WTC11 (cell line): ENCODE measurements around the gene RPL7L1. TPM values are rescaled to one million over a fixed set of nuclear protein-coding genes. Genes with fewer than 3 reads are reported as not detected.

Source experiments
- ATAC-seq: fragments of 200-7000 bp; cut with Tn5 transposase; 2 replicates; pipeline ENCODE4 v1.10.0; 2021; ENCODE audit warnings: mild to moderate bottlenecking, moderate library complexity
- CTCF ChIA-PET: fragments of 300-600 bp; sonication (Branson Sonifier 250); formaldehyde crosslinking; loops from one replicate; lab custom pipeline; 2021; ENCODE audit warnings: antibody characterized with exemption; lab: Charles Lee
- POLR2A ChIA-PET: fragments of 350-600 bp; sonication (Branson Sonifier 250); formaldehyde crosslinking; loops from one replicate; lab custom pipeline; 2021; ENCODE audit warnings: antibody characterized with exemption; lab: Charles Lee
- DNase-seq: peaks from one replicate; pipeline ENCODE4 v3.0.0; 2021; ENCODE audit warnings: low spot score
- H3K27ac Mint-ChIP-seq: 2 replicates; pipeline ENCODE4 v1.8.0; 2021; ENCODE audit warnings: mixed read lengths
- H3K27me3 Mint-ChIP-seq: 2 replicates; pipeline ENCODE4 v1.8.0; 2021; ENCODE audit warnings: low read depth, mild to moderate bottlenecking, moderate library complexity, mixed read lengths
- H3K36me3 Mint-ChIP-seq: 2 replicates; pipeline ENCODE4 v1.8.0; 2021; ENCODE audit warnings: mixed read lengths
- H3K4me1 Mint-ChIP-seq: 2 replicates; pipeline ENCODE4 v1.8.0; 2022; ENCODE audit warnings: mixed read lengths
- H3K4me3 Mint-ChIP-seq: 2 replicates; pipeline ENCODE4 v1.8.0; 2021; ENCODE audit warnings: mild to moderate bottlenecking, moderate library complexity, mixed read lengths
- H3K9me3 Mint-ChIP-seq: 2 replicates; pipeline ENCODE4 v1.8.0; 2021; ENCODE audit warnings: mixed read lengths
- AFF4 ChIP-seq: sonication (generic); formaldehyde crosslinking; IDR thresholded peaks from 2 replicates; pipeline ENCODE4 v1.8.1; 2023; ENCODE audit warnings: mild to moderate bottlenecking, missing genetic modification reagents, borderline replicate concordance
- CBFB ChIP-seq: sonication (generic); formaldehyde crosslinking; IDR thresholded peaks from 2 replicates; pipeline ENCODE4 v1.8.1; 2022; ENCODE audit warnings: mild to moderate bottlenecking, low read depth, missing genetic modification reagents
- CTCF ChIP-seq: fragments of 200-600 bp; IDR thresholded peaks from 2 replicates; pipeline ENCODE4 v1.8.0; 2022; ENCODE audit warnings: antibody characterized with exemption
- ETV6 ChIP-seq: sonication (generic); formaldehyde crosslinking; IDR thresholded peaks from 2 replicates; pipeline ENCODE4 v1.8.1; 2022; ENCODE audit warnings: mild to moderate bottlenecking, missing genetic modification reagents
- FOXP1 ChIP-seq: sonication (generic); formaldehyde crosslinking; IDR thresholded peaks from 2 replicates; pipeline ENCODE4 v1.8.0; 2022; ENCODE audit warnings: missing genetic modification reagents, mild to moderate bottlenecking, moderate library complexity, borderline replicate concordance
- HMGA2 ChIP-seq: fragments of 250-450 bp; sonication (Bioruptor Pico); IDR thresholded peaks from 2 replicates; pipeline ENCODE4 v1.4.0; 2021; ENCODE audit warnings: mild to moderate bottlenecking, moderate library complexity
- HMGXB4 ChIP-seq: sonication (generic); formaldehyde crosslinking; IDR thresholded peaks from 2 replicates; pipeline ENCODE4 v1.8.1; 2023; ENCODE audit warnings: mild to moderate bottlenecking, moderate library complexity, missing genetic modification reagents
- IRF1 ChIP-seq: sonication (generic); formaldehyde crosslinking; IDR thresholded peaks from 2 replicates; pipeline ENCODE4 v1.8.0; 2023; ENCODE audit warnings: missing genetic modification reagents
- KAT7 ChIP-seq: sonication (generic); formaldehyde crosslinking; IDR thresholded peaks from 2 replicates; pipeline ENCODE4 v1.8.1; 2023; ENCODE audit warnings: missing genetic modification reagents, mild to moderate bottlenecking, borderline replicate concordance
- NFE2L1 ChIP-seq: sonication (generic); formaldehyde crosslinking; IDR thresholded peaks from 2 replicates; pipeline ENCODE4 v1.8.1; 2023; ENCODE audit warnings: missing genetic modification reagents
- NR2C2 ChIP-seq: sonication (generic); formaldehyde crosslinking; IDR thresholded peaks from 2 replicates; pipeline ENCODE4 v1.8.0; 2022; ENCODE audit warnings: mild to moderate bottlenecking, missing genetic modification reagents
- USF2 ChIP-seq: sonication (generic); formaldehyde crosslinking; IDR thresholded peaks from 2 replicates; pipeline ENCODE4 v1.8.1; 2023; ENCODE audit warnings: mild to moderate bottlenecking, missing genetic modification reagents, moderate library complexity
- ZNF232 ChIP-seq: sonication (generic); formaldehyde crosslinking; IDR thresholded peaks from 2 replicates; pipeline ENCODE4 v1.8.0; 2022; ENCODE audit warnings: mild to moderate bottlenecking, missing genetic modification reagents
- ZNF396 ChIP-seq: fragments of 250-450 bp; sonication (Bioruptor Pico); IDR thresholded peaks from 2 replicates; pipeline ENCODE4 v1.8.0; 2021; ENCODE audit warnings: mild to moderate bottlenecking, moderate library complexity, borderline replicate concordance
- ZNF416 ChIP-seq: fragments of 250-450 bp; sonication (Bioruptor Pico); IDR thresholded peaks from 2 replicates; pipeline ENCODE4 v1.9.0; 2021; ENCODE audit warnings: mild to moderate bottlenecking, inconsistent platforms
- ZNF671 ChIP-seq: fragments of 250-450 bp; sonication (Bioruptor Pico); IDR thresholded peaks from 2 replicates; pipeline ENCODE4 v1.8.0; 2021; ENCODE audit warnings: mild to moderate bottlenecking
- total RNA-seq: library from RNA; stranded (reverse); gene quantifications from 3 replicates; pipeline ENCODE4 v1.2.3, GENCODE V29; 2021
- TF ChIP-seq, protein P1 (sequence below): fragments of 250-450 bp; sonication (Bioruptor Pico); IDR thresholded peaks from 2 replicates; pipeline ENCODE4 v1.9.0; 2021; ENCODE audit warnings: mild to moderate bottlenecking
- TF ChIP-seq, protein P2 (sequence below): sonication (generic); formaldehyde crosslinking; IDR thresholded peaks from 2 replicates; pipeline ENCODE4 v1.8.0; 2023; ENCODE audit warnings: missing genetic modification reagents, mild to moderate bottlenecking, borderline replicate concordance
- TF ChIP-seq, protein P3 (sequence below): sonication (generic); formaldehyde crosslinking; IDR thresholded peaks from 2 replicates; pipeline ENCODE4 v1.8.0; 2022; ENCODE audit warnings: mild to moderate bottlenecking, missing genetic modification reagents

RPL7L1 gene
- total RNA-seq, 1 experiment from 2014 or later, result 107 TPM

GRCh38 chr6:42923666-42924065 is 44.2 kb downstream of the RPL7L1 start:
- CTCF ChIA-PET, result no interaction called here
- H3K27me3 Mint-ChIP-seq, result no peaks in the 10 kb centered on the region
- no peak for DNase-seq
- H3K36me3 Mint-ChIP-seq, result no peaks in the 10 kb centered on the region
- peaks cover 11% of the 10 kb centered on the region for H3K4me1 Mint-ChIP-seq
- TF ChIP-seq CTCF, result no peak
- TF ChIP-seq, protein P1, sequence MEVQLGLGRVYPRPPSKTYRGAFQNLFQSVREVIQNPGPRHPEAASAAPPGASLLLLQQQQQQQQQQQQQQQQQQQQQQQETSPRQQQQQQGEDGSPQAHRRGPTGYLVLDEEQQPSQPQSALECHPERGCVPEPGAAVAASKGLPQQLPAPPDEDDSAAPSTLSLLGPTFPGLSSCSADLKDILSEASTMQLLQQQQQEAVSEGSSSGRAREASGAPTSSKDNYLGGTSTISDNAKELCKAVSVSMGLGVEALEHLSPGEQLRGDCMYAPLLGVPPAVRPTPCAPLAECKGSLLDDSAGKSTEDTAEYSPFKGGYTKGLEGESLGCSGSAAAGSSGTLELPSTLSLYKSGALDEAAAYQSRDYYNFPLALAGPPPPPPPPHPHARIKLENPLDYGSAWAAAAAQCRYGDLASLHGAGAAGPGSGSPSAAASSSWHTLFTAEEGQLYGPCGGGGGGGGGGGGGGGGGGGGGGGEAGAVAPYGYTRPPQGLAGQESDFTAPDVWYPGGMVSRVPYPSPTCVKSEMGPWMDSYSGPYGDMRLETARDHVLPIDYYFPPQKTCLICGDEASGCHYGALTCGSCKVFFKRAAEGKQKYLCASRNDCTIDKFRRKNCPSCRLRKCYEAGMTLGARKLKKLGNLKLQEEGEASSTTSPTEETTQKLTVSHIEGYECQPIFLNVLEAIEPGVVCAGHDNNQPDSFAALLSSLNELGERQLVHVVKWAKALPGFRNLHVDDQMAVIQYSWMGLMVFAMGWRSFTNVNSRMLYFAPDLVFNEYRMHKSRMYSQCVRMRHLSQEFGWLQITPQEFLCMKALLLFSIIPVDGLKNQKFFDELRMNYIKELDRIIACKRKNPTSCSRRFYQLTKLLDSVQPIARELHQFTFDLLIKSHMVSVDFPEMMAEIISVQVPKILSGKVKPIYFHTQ (CRISPR knock-in tag), result no peak
- no peak for TF ChIP-seq HMGA2 (CRISPR knock-in tag)
- no peak for TF ChIP-seq IRF1 (CRISPR knock-in tag)
- no peak for TF ChIP-seq ZNF396
- no peak for TF ChIP-seq USF2 (CRISPR knock-in tag)
- no peak for TF ChIP-seq NR2C2
- no peak for TF ChIP-seq HMGXB4
- no peak for TF ChIP-seq ZNF416
- TF ChIP-seq, protein P2, sequence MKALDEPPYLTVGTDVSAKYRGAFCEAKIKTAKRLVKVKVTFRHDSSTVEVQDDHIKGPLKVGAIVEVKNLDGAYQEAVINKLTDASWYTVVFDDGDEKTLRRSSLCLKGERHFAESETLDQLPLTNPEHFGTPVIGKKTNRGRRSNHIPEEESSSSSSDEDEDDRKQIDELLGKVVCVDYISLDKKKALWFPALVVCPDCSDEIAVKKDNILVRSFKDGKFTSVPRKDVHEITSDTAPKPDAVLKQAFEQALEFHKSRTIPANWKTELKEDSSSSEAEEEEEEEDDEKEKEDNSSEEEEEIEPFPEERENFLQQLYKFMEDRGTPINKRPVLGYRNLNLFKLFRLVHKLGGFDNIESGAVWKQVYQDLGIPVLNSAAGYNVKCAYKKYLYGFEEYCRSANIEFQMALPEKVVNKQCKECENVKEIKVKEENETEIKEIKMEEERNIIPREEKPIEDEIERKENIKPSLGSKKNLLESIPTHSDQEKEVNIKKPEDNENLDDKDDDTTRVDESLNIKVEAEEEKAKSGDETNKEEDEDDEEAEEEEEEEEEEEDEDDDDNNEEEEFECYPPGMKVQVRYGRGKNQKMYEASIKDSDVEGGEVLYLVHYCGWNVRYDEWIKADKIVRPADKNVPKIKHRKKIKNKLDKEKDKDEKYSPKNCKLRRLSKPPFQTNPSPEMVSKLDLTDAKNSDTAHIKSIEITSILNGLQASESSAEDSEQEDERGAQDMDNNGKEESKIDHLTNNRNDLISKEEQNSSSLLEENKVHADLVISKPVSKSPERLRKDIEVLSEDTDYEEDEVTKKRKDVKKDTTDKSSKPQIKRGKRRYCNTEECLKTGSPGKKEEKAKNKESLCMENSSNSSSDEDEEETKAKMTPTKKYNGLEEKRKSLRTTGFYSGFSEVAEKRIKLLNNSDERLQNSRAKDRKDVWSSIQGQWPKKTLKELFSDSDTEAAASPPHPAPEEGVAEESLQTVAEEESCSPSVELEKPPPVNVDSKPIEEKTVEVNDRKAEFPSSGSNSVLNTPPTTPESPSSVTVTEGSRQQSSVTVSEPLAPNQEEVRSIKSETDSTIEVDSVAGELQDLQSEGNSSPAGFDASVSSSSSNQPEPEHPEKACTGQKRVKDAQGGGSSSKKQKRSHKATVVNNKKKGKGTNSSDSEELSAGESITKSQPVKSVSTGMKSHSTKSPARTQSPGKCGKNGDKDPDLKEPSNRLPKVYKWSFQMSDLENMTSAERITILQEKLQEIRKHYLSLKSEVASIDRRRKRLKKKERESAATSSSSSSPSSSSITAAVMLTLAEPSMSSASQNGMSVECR (CRISPR knock-in tag), result no peak
- no peak for TF ChIP-seq ZNF232
- no peak for TF ChIP-seq AFF4
- TF ChIP-seq FOXP1 (CRISPR knock-in tag), result no peak
- no peak for TF ChIP-seq ETV6 (CRISPR knock-in tag)
- no peak for TF ChIP-seq KAT7 (CRISPR knock-in tag)
- TF ChIP-seq, protein P3, sequence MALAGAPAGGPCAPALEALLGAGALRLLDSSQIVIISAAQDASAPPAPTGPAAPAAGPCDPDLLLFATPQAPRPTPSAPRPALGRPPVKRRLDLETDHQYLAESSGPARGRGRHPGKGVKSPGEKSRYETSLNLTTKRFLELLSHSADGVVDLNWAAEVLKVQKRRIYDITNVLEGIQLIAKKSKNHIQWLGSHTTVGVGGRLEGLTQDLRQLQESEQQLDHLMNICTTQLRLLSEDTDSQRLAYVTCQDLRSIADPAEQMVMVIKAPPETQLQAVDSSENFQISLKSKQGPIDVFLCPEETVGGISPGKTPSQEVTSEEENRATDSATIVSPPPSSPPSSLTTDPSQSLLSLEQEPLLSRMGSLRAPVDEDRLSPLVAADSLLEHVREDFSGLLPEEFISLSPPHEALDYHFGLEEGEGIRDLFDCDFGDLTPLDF (CRISPR knock-in tag), result no peak
- TF ChIP-seq NFE2L1 (CRISPR knock-in tag), result no peak
- TF ChIP-seq ZNF671 (CRISPR knock-in tag), result no peak
- no peak for TF ChIP-seq CBFB (CRISPR knock-in tag)
- TF ChIP-seq, all 79 proteins: peak for 0
- POLR2A ChIA-PET, result interaction anchor here (0.5 kb wide), 1 partner anchor 24 kb away, joined by 3 read pairs; no protein-coding TSS in a partner anchor
- no peak overlapping the region for H3K27ac Mint-ChIP-seq
- no peak for ATAC-seq
- no peaks in the 10 kb centered on the region for H3K9me3 Mint-ChIP-seq
- H3K4me3 Mint-ChIP-seq, result no peak overlapping the region
